PC-9 (cell line): ENCODE data around the gene TGDS. TPM values are rescaled to one million over a fixed set of nuclear protein-coding genes. Genes with fewer than 3 reads are reported as not detected.

Source experiments
- BruUV-seq: library from RNA; stranded (reverse); fragments of 400-500 nt; replicated peaks from 2 replicates; lab custom pipeline; 2021; lab: Mats Ljungman, UMichigan
- CTCF ChIA-PET: fragments of 300-600 bp; sonication (Branson Sonifier 250); formaldehyde crosslinking; loops from one replicate; lab custom pipeline; 2022; ENCODE audit warnings: antibody characterized with exemption; lab: Charles Lee
- POLR2A ChIA-PET: fragments of 300-600 bp; sonication (Branson Sonifier 250); formaldehyde crosslinking; loops from one replicate; lab custom pipeline; 2022; ENCODE audit warnings: antibody characterized with exemption; ENCODE audit not compliant: unreplicated experiment; lab: Charles Lee
- DNase-seq, 2 experiments: peaks; one replicate each; pipeline versions ENCODE4 v3.0.0 to v3.0.0-alpha.2; 2015 to 2022; ENCODE audit warnings: mixed read lengths in 1 of 2
- H2AFZ ChIP-seq: fragments of 200-600 bp; sonication (generic); 2 replicates; pipeline ENCODE4 v1.8.1; 2017; ENCODE audit warnings: antibody characterized with exemption
- H3F3A ChIP-seq: fragments of 200-600 bp; sonication (generic); 2 replicates; pipeline ENCODE4 v1.8.1; 2017; ENCODE audit warnings: antibody characterized with exemption, mild to moderate bottlenecking, low read depth; ENCODE audit not compliant: insufficient read depth
- H3K27ac ChIP-seq: fragments of 200-600 bp; sonication (generic); 2 replicates; pipeline ENCODE4 v1.6.1; 2016; ENCODE audit warnings: mixed run types
- H3K27me3 ChIP-seq: fragments of 200-600 bp; sonication (generic); 2 replicates; pipeline ENCODE4 v1.6.1; 2016; ENCODE audit warnings: low read depth, mixed run types; ENCODE audit not compliant: insufficient read depth
- H3K36me3 ChIP-seq: fragments of 200-600 bp; sonication (generic); 2 replicates; pipeline ENCODE4 v1.6.1; 2016; ENCODE audit warnings: low read depth, mixed run types
- H3K4me1 ChIP-seq: fragments of 200-600 bp; sonication (generic); replicated peaks from 2 replicates; pipeline ENCODE4 v1.6.1; 2016; ENCODE audit warnings: mixed run types; ENCODE audit not compliant: insufficient read depth
- H3K4me2 ChIP-seq: fragments of 200-600 bp; sonication (generic); 2 replicates; pipeline ENCODE4 v1.6.1; 2017; ENCODE audit warnings: mixed run types
- H3K4me3 ChIP-seq: fragments of 200-600 bp; sonication (generic); 2 replicates; pipeline ENCODE4 v1.6.1; 2016; ENCODE audit warnings: mixed run types
- H3K79me2 ChIP-seq: fragments of 200-600 bp; sonication (generic); 2 replicates; pipeline ENCODE4 v1.6.1; 2017; ENCODE audit warnings: low read depth, mixed run types
- H3K9me2 ChIP-seq: fragments of 200-600 bp; sonication (generic); 2 replicates; pipeline ENCODE4 v1.8.1; 2017; ENCODE audit warnings: mild to moderate bottlenecking; ENCODE audit not compliant: insufficient read depth
- H3K9me3 ChIP-seq: fragments of 200-600 bp; sonication (generic); 2 replicates; pipeline ENCODE4 v1.8.1; 2016; ENCODE audit warnings: low read depth; ENCODE audit not compliant: insufficient read depth
- H4K20me1 ChIP-seq: fragments of 200-600 bp; sonication (generic); 2 replicates; pipeline ENCODE4 v1.8.1; 2017; ENCODE audit not compliant: insufficient read depth
- EZH2 ChIP-seq: fragments of 200-600 bp; sonication (generic); IDR thresholded peaks from 2 replicates; pipeline ENCODE4 v1.8.0; 2017; ENCODE audit warnings: antibody characterized with exemption, low read depth
- intact Hi-C: fragments of 100-400 bp; cut with micrococcal nuclease; formaldehyde crosslinking; loops from one replicate; pipeline ENCODE4 v1.10.0; 2022; ENCODE audit not compliant: unreplicated experiment
- total RNA-seq: library from RNA; stranded (reverse); gene quantifications from 2 replicates; pipeline ENCODE4 v1.2.3, GENCODE V29; 2021
- TF ChIP-seq, protein P1 (sequence below): fragments of 200-600 bp; sonication (generic); conservative IDR thresholded peaks from 2 replicates; pipeline ENCODE4 v1.6.1; 2017; ENCODE audit warnings: mixed run types, antibody characterized with exemption, mild to moderate bottlenecking, moderate library complexity

Gene TGDS
- total RNA-seq, 1 experiment from 2014 or later, result 6.2 TPM

DNA sequence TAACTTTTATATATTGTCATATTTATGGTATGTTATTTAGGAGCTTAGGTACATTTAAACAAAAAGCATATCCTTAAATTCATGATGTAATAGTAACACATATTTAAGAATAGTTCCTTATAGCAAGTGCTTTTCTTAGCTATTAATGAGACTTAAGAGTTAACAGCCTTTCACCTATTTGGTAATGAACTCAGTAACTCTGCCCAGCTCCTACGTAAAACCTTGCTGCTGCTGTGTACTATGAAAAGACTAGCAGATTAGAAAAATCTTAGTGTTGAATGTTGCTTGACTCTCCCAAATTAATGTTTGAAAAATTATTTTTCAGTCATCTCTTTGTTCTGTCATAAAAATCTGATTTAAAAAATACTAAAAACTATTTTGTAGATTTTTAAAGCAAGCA lies 12.6 kb upstream of the TGDS start:
- POLR2A ChIA-PET, result interaction anchor here (0.7 kb wide), 1 partner anchor 14 kb away, joined by 3 read pairs; no protein-coding TSS in a partner anchor

DNA sequence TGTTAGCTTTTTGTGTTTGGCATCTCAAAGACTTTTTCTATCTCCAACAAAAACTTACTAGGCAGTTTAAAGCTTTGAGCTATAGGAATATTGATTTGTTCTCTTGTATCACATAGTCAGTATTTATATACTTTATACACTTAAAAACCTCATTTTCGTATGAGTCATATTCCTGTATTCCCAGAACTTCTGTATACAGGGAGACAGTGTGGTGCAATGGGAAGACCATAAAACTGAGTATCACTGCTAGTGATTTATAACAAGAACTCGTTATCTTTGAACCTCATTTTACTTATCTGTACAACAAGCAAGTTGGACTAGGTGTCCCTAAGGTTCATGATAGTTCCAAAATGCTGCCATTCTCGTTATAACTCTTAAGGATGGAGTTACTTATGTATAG lies 12.0 kb upstream of the TGDS start:
- no peaks in the 10 kb centered on the region for H3K9me2 ChIP-seq
- no peak overlapping the region for H3K4me2 ChIP-seq
- no peaks in the 10 kb centered on the region for H3F3A ChIP-seq
- POLR2A ChIA-PET, result no interaction called here
- H3K27me3 ChIP-seq, result no peaks in the 10 kb centered on the region
- no peaks in the 10 kb centered on the region for H3K9me3 ChIP-seq
- H3K36me3 ChIP-seq, result peaks cover 23% of the 10 kb centered on the region; the same call in 1 of the 2 replicates
- DNase-seq, result no peak
- no peaks in the 10 kb centered on the region for H4K20me1 ChIP-seq
- no peak overlapping the region for H3K27ac ChIP-seq
- no TSS peak for BruUV-seq
- H3K79me2 ChIP-seq, result peaks cover 8% of the 10 kb centered on the region
- H3K4me3 ChIP-seq, result no peak overlapping the region
- TF ChIP-seq, protein P1, sequence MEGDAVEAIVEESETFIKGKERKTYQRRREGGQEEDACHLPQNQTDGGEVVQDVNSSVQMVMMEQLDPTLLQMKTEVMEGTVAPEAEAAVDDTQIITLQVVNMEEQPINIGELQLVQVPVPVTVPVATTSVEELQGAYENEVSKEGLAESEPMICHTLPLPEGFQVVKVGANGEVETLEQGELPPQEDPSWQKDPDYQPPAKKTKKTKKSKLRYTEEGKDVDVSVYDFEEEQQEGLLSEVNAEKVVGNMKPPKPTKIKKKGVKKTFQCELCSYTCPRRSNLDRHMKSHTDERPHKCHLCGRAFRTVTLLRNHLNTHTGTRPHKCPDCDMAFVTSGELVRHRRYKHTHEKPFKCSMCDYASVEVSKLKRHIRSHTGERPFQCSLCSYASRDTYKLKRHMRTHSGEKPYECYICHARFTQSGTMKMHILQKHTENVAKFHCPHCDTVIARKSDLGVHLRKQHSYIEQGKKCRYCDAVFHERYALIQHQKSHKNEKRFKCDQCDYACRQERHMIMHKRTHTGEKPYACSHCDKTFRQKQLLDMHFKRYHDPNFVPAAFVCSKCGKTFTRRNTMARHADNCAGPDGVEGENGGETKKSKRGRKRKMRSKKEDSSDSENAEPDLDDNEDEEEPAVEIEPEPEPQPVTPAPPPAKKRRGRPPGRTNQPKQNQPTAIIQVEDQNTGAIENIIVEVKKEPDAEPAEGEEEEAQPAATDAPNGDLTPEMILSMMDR, result no peak
- no peak for TF ChIP-seq EZH2
- no peak overlapping the region for H2AFZ ChIP-seq
- CTCF ChIA-PET, result no interaction called here
- intact Hi-C loops, result no loop called here
- H3K4me1 ChIP-seq, result peaks cover 4% of the 10 kb centered on the region

More for the DNA sequence above, 12.6 kb upstream of the TGDS start:
- Histone ChIP-seq H3K36me3 (peaks cover 23% of the 10 kb centered on the region; the same call in 1 of the 2 replicates), H3K9me2 (no peaks in the 10 kb centered on the region), H3K4me1 (no peaks in the 10 kb centered on the region), H3K4me2 (no peak overlapping the region), H4K20me1 (no peaks in the 10 kb centered on the region), H3K4me3 (no peak overlapping the region), H3K9me3 (no peaks in the 10 kb centered on the region), H3F3A (no peaks in the 10 kb centered on the region), H3K27ac (no peak overlapping the region), H2AFZ (no peak overlapping the region), H3K79me2 (0 out of 2 replicates have a peak, but pooled peaks cover 4% of the 10 kb centered on the region), H3K27me3 (no peaks in the 10 kb centered on the region)
- CTCF ChIA-PET, result no interaction called here
- TF ChIP-seq, protein P1, result no peak
- TF ChIP-seq EZH2, result no peak
- intact Hi-C loops, result no loop called here
- DNase-seq, result no peak
- no TSS peak for BruUV-seq

DNA sequence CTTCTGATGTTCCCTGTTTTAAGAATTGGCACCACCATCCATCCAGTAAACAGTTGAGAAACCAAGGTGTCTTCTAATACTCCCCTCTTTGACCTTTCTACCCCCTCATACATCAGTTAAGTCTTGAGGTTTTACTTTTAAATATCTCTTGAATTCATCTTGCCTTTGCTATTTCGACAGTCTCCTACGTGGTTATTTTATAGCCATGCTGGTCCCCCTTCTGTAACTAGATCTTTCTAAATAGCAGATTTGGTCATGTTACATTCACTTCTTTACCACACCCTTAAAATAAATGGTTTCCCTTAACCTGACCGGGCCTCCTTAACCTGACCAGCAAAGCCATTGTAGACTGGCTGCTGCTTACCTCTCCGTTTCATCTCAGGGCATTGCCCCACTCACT lies 11.1 kb upstream of the TGDS start:
- no peaks in the 10 kb centered on the region for H3K27me3 ChIP-seq
- H3K4me1 ChIP-seq, result peaks cover 11% of the 10 kb centered on the region
- H3K4me2 ChIP-seq, result no peak overlapping the region
- peaks cover 14% of the 10 kb centered on the region for H3K79me2 ChIP-seq
- DNase-seq, result no peak
- no peak overlapping the region for H2AFZ ChIP-seq
- H3K36me3 ChIP-seq, result peaks cover 21% of the 10 kb centered on the region; the same call in 1 of the 2 replicates
- H3K27ac ChIP-seq, result no peak overlapping the region
- no peak for TF ChIP-seq EZH2
- TF ChIP-seq, protein P1, result no peak
- intact Hi-C loops, result no loop called here
- H3K4me3 ChIP-seq, result no peak overlapping the region
- CTCF ChIA-PET, result no interaction called here
- H3F3A ChIP-seq, result peaks cover 5% of the 10 kb centered on the region; the same call in 1 of the 2 replicates
- POLR2A ChIA-PET, result no interaction called here
- H3K9me3 ChIP-seq, result no peaks in the 10 kb centered on the region
- BruUV-seq, result no TSS peak
- no peaks in the 10 kb centered on the region for H3K9me2 ChIP-seq
- no peaks in the 10 kb centered on the region for H4K20me1 ChIP-seq
